ENCODE measurements around the gene APP.

The APP gene

DNA sequence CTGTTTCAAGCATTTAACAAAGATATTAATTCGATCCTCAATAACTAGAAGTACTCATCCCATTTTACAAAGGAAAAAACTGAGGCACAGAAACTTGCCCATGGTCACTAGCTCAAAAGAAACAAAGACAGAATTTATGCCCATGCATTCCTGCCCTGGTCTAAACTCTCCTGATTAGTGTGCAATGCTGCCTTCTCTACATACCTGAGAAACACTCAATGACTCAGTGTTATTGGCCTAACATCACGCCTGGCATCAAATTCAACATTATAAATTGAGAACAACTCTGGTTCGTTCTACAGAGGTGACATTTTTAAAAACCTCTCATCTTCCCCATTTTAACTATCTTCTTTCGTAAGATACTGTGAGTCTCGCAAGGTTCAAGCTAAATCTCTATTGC is 5.2 kb downstream of the APP start:
- TF ChIP-seq ZFX (IDR thresholded peaks at IDR 0.05; ENCODE audit: borderline replicate concordance): no peak
- TF ChIP-seq, protein P1, sequence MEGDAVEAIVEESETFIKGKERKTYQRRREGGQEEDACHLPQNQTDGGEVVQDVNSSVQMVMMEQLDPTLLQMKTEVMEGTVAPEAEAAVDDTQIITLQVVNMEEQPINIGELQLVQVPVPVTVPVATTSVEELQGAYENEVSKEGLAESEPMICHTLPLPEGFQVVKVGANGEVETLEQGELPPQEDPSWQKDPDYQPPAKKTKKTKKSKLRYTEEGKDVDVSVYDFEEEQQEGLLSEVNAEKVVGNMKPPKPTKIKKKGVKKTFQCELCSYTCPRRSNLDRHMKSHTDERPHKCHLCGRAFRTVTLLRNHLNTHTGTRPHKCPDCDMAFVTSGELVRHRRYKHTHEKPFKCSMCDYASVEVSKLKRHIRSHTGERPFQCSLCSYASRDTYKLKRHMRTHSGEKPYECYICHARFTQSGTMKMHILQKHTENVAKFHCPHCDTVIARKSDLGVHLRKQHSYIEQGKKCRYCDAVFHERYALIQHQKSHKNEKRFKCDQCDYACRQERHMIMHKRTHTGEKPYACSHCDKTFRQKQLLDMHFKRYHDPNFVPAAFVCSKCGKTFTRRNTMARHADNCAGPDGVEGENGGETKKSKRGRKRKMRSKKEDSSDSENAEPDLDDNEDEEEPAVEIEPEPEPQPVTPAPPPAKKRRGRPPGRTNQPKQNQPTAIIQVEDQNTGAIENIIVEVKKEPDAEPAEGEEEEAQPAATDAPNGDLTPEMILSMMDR (IDR thresholded peaks at IDR 0.05): no peak
- H3K27ac ChIP-seq: no peak overlapping the region

DNA sequence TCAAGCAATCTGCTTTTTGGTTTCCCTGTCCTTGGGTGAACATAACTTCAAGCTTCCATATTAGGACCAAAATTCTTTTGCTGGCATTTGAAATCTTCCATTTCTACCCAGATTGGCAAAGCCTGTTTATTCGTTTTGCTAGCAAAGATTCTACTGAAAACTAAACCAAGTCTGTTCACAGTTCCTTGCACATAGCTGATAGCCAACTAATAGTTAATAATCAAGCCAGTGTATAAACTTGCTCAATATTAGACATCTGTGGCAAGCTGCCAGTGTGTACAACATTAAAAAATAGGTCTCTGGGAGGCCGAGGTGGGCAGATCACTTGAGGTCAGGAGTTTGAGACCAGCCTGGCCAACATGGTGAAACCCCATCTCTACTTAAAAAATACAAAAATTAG is 6.3 kb downstream of the APP start:
- no peak overlapping the region for H3K27ac ChIP-seq
- TF ChIP-seq ZFX (IDR thresholded peaks at IDR 0.05; ENCODE audit: borderline replicate concordance): no peak
- TF ChIP-seq, protein P1 (IDR thresholded peaks at IDR 0.05): no peak

DNA sequence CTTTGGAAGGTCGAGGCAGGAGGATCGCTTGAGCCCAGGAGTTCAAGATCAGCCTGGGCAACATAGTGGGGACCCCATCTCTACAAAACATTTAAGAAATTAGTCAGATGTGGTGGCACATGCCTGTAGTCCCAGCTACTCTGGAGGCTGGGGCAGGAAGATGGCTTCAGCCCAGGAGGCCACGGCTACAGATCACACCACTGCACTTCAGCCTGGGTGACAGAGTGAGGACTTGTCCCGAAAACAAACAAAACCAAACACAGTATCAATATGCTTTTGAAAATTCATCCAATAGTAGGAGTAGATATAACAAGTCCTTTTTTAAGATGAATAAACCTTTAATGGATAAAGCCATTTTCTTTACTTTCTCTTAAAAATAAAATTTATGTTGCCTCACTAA is 8.5 kb downstream of the APP start:
- no peak for TF ChIP-seq ZFX (IDR thresholded peaks at IDR 0.05; ENCODE audit: borderline replicate concordance)
- TF ChIP-seq, protein P1 (IDR thresholded peaks at IDR 0.05): no peak
- no peak overlapping the region for H3K27ac ChIP-seq

DNA sequence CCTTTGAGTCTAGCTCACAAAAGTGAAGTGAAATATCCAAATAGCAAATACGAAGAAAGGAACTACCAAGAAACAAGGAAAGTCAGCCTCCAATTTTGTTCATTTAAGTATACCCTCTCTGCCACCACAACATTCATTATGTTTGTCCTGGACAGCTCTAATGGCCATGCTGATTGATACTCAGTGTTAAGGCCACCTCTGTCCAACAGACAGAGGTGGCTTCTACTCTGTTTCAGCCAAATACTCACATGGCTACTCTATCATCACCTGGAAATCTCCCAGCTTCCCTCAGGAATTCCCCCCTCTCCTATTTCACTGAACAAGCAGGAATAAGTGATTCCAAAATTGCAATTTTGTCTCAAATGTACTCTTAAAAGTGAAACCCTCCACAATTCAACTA is 10.7 kb downstream of the APP start:
- no peak overlapping the region for H3K27ac ChIP-seq
- TF ChIP-seq, protein P1 (IDR thresholded peaks at IDR 0.05): no peak
- TF ChIP-seq ZFX (IDR thresholded peaks at IDR 0.05; ENCODE audit: borderline replicate concordance): no peak

DNA sequence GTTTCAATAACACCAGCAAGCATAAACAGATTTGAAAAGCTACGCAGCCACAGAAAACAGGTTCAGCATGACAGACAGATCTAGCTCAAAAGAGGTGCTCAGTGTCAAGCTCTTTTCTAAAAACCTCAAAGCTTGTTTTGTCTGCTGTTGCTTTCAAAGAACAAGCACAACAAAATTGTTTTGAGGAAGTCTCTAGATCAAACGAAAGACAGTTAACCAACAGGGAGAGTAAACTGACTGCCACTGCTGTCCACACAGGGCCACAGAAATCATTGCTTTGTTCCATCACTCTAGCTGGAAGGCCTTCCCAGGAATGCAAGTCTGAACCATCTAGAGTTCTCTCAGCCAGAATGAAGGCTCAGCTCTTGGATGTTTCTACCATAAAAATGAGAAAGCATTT is 12.8 kb downstream of the APP start:
- TF ChIP-seq, protein P1 (IDR thresholded peaks at IDR 0.05): no peak
- TF ChIP-seq ZFX (IDR thresholded peaks at IDR 0.05; ENCODE audit: borderline replicate concordance): no peak
- H3K27ac ChIP-seq: no peak overlapping the region

DNA sequence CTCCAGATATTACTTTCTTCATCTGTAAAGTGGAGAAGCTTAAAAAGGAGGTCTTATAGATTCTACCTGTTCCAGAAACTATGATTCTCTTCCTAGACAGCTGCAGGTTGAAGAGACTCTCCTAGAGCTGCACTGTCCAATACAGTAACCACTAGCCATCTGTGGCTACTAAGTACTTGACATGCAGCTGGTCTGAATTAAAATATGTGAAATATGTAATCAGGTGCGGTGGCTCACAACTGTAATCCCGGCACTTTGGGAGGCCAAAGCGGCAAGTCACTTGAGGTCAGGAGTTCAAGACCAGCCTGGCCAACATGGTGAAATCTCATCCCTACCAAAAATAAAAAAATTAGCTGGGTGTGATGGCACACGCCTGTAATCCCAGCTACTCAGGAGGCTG is 15.8 kb downstream of the APP start:
- H3K27ac ChIP-seq: no peak overlapping the region
- TF ChIP-seq, protein P1 (IDR thresholded peaks at IDR 0.05): no peak
- no peak for TF ChIP-seq ZFX (IDR thresholded peaks at IDR 0.05; ENCODE audit: borderline replicate concordance)

DNA sequence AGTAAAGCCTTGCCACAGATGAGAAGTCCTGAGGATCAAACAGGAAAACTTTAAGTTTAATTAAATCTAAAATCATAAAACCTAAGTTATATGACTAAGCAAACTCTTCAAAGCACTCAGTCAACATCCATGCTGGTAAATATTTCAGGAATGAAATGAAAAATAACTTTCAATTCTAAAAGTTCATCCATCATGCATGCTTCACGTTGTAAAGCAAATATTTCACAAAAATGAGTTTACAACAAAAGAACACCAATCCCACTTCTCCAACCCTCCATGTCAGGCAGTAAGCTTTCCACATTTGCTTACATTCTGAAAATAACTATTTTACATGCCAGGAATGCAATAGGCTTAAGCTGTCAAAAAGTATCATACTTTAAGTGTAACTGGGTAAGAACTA is 16.8 kb downstream of the APP start:
- TF ChIP-seq ZFX (IDR thresholded peaks at IDR 0.05; ENCODE audit: borderline replicate concordance): no peak
- TF ChIP-seq, protein P1 (IDR thresholded peaks at IDR 0.05): no peak
- no peak overlapping the region for H3K27ac ChIP-seq

All from 22Rv1 (cell line).